ENCODE results near the gene MALT1. TPM values are rescaled to one million over a fixed set of nuclear protein-coding genes. Genes with fewer than 3 reads are reported as not detected.

MALT1 gene
- total and polyA plus RNA-seq, 9 of the 15 experiments (the other 6 are each of a cell fraction or from before 2014, with no cell fraction given): 0.14 to 1.6 (median 0.32) TPM

- H3K4me1 ChIP-seq (replicated peaks in 1 of 2; ENCODE audit: control insufficient read depth in 2 of 2, insufficient read depth in 2 of 2, low read length in 2 of 2): no peaks in the 10 kb centered on the region
- no peak overlapping the region for H3K27ac ChIP-seq (ENCODE audit: extremely low read depth, low read depth, low read length)
- H3K79me2 ChIP-seq (ENCODE audit: control insufficient read depth, insufficient read depth, low read length): no peaks in the 10 kb centered on the region
- intact Hi-C loops (cut with micrococcal nuclease) (no loop called here), in situ Hi-C loops (cut with MboI) (no loop called here)
- H3K27me3 ChIP-seq (ENCODE audit: control insufficient read depth in 2 of 2, insufficient read depth in 2 of 2, low read length in 2 of 2): no peaks in the 10 kb centered on the region; a peak in 1 of 5 replicates
- no peak overlapping the region for H3K4me3 ChIP-seq
- ATAC-seq: no peak
- no peak for FAIRE-seq
- DNase-seq (ENCODE audit: extremely low read depth in 1 of 4, low spot score in 3 of 4): peak in 1 of 4 experiments; percentile 5
- H3K9ac ChIP-seq (ENCODE audit: insufficient read depth in 1 of 2, low read depth in 2 of 2, low read length in 2 of 2): no peak overlapping the region
- no peaks in the 10 kb centered on the region for H4K20me1 ChIP-seq (replicated peaks; ENCODE audit: control insufficient read depth, insufficient read depth, low read length)
- H3K9me3 ChIP-seq (replicated peaks; ENCODE audit: control insufficient read depth, insufficient read depth, low read depth, low read length): no peaks in the 10 kb centered on the region
- no TSS peak for BruUV-seq (replicated peaks)
- CTCF ChIA-PET (ENCODE audit: low intra/inter-chr PET ratio): no interaction called here
- no peak overlapping the region for H3K4me2 ChIP-seq (ENCODE audit: insufficient read depth, low read length)
- POLR2A ChIA-PET: no interaction called here
- no peaks in the 10 kb centered on the region for H3K36me3 ChIP-seq (ENCODE audit: control insufficient read depth, insufficient read depth, low read length)
- no peaks in the 10 kb centered on the region for H3K9me1 ChIP-seq (ENCODE audit: control insufficient read depth, insufficient read depth, low read length)
- no peak overlapping the region for H2AFZ ChIP-seq (ENCODE audit: low read depth, low read length)
- TF ChIP-seq ILF3 (IDR thresholded peaks at IDR 0.05; ENCODE audit: borderline replicate concordance): no peak
- peak; percentile 77 for TF ChIP-seq CHD2 (IDR thresholded peaks at IDR 0.05; ENCODE audit: low read depth, low read length)
- no peak for TF ChIP-seq THRA (IDR thresholded peaks at IDR 0.05)
- no peak for TF ChIP-seq OTX1 (CRISPR knock-in tag; IDR thresholded peaks at IDR 0.05)
- WGBS (ENCODE audit: insufficient coverage, low coverage, missing lambda C conversion rate): 21% methylated on average over 10 of the region's 10 CpGs
Observed at GRCh38 chr18:58780045-58780444, 108.8 kb downstream of the MALT1 start.

DNA sequence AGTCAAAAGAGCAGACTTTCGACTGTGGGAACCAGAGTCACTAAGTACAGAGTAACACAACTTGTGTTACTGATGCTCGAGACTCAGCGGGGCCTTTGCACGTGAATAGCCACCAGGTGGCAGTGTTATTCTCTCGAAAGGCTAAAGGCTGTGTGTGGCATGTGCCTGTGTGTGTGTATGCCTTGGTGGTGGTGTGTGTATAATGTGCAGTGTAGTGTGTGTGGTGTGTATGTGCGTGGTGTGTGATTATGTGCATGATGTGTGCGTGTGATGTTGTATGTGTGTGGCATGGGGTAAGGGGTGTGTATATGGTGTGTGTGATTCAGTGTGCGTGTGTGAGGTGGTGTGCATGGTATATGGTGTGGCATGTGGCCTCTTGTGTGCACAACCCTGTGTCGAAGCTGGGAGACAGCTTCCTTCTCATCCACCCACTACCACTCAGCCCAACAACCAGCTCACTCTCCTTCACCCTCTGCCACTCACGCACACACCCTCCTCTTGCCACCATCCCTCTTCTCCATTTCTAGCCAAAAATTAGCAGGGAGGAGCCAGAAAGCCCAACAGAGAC, 110.4 kb downstream of the MALT1 start:
- in situ Hi-C loops (cut with MboI): no loop called here
- TF ChIP-seq, protein P1, sequence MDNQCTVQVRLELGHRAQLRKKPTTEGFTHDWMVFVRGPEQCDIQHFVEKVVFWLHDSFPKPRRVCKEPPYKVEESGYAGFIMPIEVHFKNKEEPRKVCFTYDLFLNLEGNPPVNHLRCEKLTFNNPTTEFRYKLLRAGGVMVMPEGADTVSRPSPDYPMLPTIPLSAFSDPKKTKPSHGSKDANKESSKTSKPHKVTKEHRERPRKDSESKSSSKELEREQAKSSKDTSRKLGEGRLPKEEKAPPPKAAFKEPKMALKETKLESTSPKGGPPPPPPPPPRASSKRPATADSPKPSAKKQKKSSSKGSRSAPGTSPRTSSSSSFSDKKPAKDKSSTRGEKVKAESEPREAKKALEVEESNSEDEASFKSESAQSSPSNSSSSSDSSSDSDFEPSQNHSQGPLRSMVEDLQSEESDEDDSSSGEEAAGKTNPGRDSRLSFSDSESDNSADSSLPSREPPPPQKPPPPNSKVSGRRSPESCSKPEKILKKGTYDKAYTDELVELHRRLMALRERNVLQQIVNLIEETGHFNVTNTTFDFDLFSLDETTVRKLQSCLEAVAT (IDR thresholded peaks at IDR 0.05): no peak
- TF ChIP-seq E2F6 (IDR thresholded peaks at IDR 0.05; ENCODE audit: borderline replicate concordance in 1 of 2, extremely low read depth in 1 of 2, insufficient read depth in 1 of 2, insufficient read length in 1 of 2, low read depth in 1 of 2, low read length in 1 of 2, poor library complexity in 1 of 2, severe bottlenecking in 1 of 2) (no peak), HES1 (IDR thresholded peaks at IDR 0.05; ENCODE audit: low read depth) (no peak), ZNF830 (CRISPR knock-in tag; IDR thresholded peaks at IDR 0.05) (no peak), ZNF507 (tag; conservative IDR thresholded peaks at IDR 0.05) (no peak), PHF20 (IDR thresholded peaks at IDR 0.05; ENCODE audit: partially characterized antibody) (no peak), ZNF175 (CRISPR knock-in tag; IDR thresholded peaks at IDR 0.05; ENCODE audit: low read depth) (no peak)

More for the DNA sequence above, 110.4 kb downstream of the MALT1 start:
- H3K79me2 ChIP-seq (ENCODE audit: control insufficient read depth, insufficient read depth, low read length): no peaks in the 10 kb centered on the region
- no TSS peak for BruUV-seq (replicated peaks)
- no peak overlapping the region for H3K4me2 ChIP-seq (ENCODE audit: insufficient read depth, low read length)
- no peak overlapping the region for H2AFZ ChIP-seq (ENCODE audit: low read depth, low read length)
- WGBS (ENCODE audit: insufficient coverage, low coverage, missing lambda C conversion rate): 6% methylated on average over 9 of the region's 10 CpGs
- H3K27ac ChIP-seq (ENCODE audit: extremely low read depth, low read depth, low read length): no peak overlapping the region
- peak; percentile 43 to 59 (median 48) for DNase-seq (ENCODE audit: extremely low read depth in 1 of 4, low spot score in 3 of 4)
- peak; percentile 94 for ATAC-seq
- H3K4me3 ChIP-seq: no peak overlapping the region
- FAIRE-seq: peak; percentile 87
- H3K9me1 ChIP-seq (ENCODE audit: control insufficient read depth, insufficient read depth, low read length): no peaks in the 10 kb centered on the region
- no peaks in the 10 kb centered on the region for H3K4me1 ChIP-seq (replicated peaks in 1 of 2; ENCODE audit: control insufficient read depth in 2 of 2, insufficient read depth in 2 of 2, low read length in 2 of 2)
- ChIA-PET CTCF (ENCODE audit: low intra/inter-chr PET ratio) (interaction anchor here (0.5 to 2.2 kb wide), 5 partner anchors 275 to 972 kb away, joined by 3 to 13 read pairs (median 3); no protein-coding TSS in a partner anchor), POLR2A (no interaction called here)
- no peak overlapping the region for H3K9ac ChIP-seq (ENCODE audit: insufficient read depth in 1 of 2, low read depth in 2 of 2, low read length in 2 of 2)
- intact Hi-C loops (cut with micrococcal nuclease): loop anchor here (1.0 kb wide), 1 partner anchor 276 kb away; no protein-coding TSS in a partner anchor
- no peaks in the 10 kb centered on the region; a peak in 2 of 5 replicates for H3K27me3 ChIP-seq (ENCODE audit: control insufficient read depth in 2 of 2, insufficient read depth in 2 of 2, low read length in 2 of 2)
- no peaks in the 10 kb centered on the region for H3K9me3 ChIP-seq (replicated peaks; ENCODE audit: control insufficient read depth, insufficient read depth, low read depth, low read length)
- H4K20me1 ChIP-seq (replicated peaks; ENCODE audit: control insufficient read depth, insufficient read depth, low read length): no peaks in the 10 kb centered on the region
- no peaks in the 10 kb centered on the region for H3K36me3 ChIP-seq (ENCODE audit: control insufficient read depth, insufficient read depth, low read length)

Measured in K562 (cell line).